Measurements from ENCODE around the gene B4GALT7.
"Not testable (repeated sequence)": the region's sequence is repeated elsewhere in the genome, so short reads cannot be mapped to it uniquely, and the experiment has no call there.

Gene B4GALT7, protein sequence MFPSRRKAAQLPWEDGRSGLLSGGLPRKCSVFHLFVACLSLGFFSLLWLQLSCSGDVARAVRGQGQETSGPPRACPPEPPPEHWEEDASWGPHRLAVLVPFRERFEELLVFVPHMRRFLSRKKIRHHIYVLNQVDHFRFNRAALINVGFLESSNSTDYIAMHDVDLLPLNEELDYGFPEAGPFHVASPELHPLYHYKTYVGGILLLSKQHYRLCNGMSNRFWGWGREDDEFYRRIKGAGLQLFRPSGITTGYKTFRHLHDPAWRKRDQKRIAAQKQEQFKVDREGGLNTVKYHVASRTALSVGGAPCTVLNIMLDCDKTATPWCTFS

DNA sequence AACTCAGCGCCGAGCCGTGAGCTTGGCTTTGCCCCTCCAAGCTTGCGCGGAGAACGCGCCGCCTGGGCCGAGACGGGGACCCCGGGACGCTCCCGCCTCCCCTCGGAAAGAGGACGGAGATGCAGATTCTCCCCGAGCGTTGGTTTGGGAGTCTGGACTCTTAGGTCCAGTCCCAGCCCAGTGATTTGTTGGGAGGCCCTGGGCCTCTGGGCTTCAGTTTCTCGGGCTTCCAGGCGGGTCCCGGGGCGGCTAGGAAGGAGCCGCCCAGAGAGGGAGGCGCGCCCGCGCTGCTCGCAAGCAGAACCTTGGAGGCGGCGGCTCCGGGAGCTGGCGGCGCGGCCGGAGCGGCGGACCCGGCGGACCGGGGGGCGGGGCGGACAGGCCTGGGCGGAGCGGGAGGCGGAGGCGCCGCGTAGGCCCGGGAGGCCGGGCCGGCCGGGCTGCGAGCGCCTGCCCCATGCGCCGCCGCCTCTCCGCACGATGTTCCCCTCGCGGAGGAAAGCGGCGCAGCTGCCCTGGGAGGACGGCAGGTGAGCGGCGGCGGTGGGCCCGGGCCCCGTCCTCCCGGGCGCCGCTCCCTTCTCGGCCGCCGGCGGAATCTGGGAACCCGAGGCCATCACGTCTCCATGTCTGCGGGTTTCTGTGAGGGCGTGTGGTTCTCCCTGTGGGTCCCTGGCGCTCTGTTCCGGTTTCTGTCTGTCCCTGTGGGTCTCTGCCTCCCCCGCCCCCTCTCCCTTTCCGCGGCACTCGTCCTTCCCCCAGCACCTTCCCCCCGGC is at the start of gene B4GALT7:
Gene B4GALT7, plus strand, starts transcription at position 402 of the 777 bp plus-strand sequence. Its CDS starts 79 bp downstream, at position 481.
- peak; percentile 84 for DNase-seq (ENCODE audit: low read depth)

DNA sequence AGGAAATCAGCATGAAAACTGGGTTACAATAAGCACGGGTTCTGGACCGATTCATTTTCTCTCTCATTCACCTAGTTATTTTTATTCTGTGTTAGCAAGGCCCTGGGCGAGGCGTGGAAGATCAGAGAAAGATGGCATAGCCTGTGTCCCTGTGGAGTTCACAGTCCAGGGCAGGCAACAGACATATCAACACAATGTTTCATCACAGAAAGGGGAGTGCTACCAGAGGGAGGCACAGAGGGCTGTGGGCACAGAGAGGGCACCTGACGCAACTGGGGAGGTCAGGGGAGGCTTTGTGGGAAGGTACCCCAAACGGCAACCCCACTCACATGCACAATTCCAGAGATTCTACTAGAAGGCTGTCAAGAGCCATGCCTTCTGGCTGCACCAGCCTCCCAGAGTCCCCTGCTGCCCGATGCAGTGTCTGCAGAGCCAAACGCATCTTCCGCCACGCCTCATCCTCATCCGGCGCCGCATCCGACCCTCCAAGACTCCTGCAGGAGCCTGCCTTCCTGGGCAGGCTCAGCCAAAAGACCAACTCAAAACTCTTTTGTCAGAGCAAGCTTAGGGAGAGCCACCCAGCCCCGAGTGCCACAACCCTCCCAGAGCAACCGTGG is 47.0 kb upstream of the B4GALT7 start:
- no peak for DNase-seq (ENCODE audit: low read depth)

DNA sequence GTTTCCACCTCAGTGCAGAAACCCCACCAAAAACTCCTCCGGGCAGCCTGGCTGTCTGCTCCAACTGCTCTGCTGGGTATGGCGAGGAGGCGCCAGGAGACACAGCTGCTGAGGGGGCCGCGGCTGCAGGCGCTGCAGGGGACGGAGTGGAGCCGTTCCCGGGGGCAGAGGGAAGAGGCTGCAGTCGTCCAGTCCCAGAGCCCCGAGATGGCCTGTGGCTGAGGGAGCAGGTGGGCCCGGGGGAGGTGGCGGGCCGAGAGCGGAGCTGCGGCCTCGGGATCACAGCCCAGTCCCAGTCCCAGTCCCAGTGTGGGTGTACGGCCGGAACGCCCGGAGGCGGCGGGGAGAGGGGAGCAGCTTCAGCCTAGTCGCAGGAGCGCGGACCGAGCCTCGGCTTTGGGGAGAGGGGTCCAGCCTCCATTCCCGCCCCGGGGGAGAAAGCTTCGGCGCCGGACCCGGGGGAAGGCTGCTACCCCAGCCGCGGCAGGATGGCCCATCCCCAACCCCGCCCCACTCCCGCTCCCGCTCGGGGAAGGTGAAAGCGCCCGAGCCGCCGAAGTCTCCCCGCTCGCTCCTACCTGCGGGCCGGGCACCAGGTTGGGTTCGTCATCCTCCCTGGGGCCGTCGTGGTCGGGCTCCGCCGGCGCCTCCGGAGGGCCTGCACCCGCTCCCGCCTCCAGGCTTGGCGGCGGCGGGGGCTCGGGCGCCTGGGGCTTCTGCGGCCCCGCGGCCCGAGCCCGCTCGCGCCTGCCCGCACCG is 46.1 kb upstream of the B4GALT7 start:
- peak; percentile 16 for DNase-seq (ENCODE audit: low read depth)

- peak; percentile 94 for DNase-seq (ENCODE audit: low read depth)
Measured at GRCh38 chr5:177554474-177555111, 45.3 kb upstream of the B4GALT7 start, which contains the start of gene FAM193B. FAM193B (minus strand) TSS chr5:177554563; CDS start chr5:177554458, 105 bp downstream.

DNA sequence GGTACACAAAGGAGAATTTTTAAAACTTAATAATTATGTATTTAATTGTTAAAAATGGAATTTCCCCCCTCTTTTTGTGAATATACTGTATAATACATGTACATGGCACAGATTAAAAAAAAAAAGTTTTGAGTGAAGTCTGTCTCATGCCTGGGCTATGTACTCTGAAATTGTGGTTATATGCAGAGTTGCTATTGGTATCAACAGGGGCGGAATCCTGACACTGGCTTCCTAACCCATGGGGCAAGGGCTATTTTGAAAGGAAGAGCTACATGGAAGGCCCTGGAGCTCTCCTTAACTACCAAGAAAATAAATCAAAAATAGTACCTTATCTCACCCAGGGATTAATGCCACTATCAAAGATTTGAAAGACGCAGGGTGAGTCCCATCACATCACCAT is 44.7 kb upstream of the B4GALT7 start:
- no peak for DNase-seq (ENCODE audit: low read depth)

- DNase-seq (ENCODE audit: low read depth) = no peak
Measured at GRCh38 chr5:177555665-177556064, 44.3 kb upstream of the B4GALT7 start.

DNA sequence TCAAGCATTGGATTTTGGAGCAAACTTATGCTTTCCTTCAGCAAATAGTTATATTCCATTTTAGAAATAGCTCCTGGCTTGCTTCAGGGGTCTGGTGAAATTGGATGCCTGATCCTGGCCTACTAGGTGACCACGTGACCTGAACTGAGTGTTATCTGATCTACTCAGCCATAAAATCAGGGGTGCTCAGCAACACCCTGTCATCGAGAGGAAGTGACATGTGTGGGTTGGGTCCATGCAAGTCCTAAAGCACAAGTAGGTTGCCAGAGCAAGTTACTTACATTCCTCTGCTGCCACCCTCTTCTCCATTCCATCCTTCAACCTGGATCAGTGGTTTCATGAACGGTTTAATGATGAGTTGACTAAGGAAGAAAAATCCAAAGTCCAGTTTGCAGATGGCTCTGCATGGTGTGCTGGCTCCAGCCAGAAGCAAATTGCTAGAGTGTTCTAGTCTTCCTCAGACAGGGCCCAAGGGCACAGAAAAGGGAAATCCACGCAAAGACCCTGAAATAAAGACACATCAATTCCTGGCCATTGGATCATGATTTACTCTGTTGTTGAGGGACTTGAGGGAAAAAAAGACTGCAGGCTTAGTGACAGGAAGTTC is 42.8 kb upstream of the B4GALT7 start:
- DNase-seq (ENCODE audit: low read depth) = no peak

DNA sequence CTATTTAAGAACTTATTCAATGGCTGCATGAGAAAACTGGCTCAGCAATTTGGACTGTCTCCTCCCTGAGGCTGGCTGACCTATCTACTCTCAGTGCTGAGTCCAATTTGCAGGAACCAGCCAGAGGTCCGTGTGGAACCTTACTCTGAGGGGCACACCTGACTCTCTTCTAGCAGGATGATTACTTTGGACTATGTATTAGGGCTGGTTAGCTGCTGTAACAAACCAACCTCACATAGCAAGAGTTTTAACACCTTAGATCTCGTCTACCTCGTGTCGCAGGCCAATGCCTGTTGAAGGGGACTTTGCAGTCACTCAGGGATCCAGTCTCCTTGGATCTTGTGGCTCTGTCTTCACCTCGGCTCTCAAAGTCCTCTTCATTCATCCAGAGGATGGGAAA is 42.1 kb upstream of the B4GALT7 start:
- DNase-seq (ENCODE audit: low read depth) = no peak

GRCh38 chr5:177559446-177559941 is 40.4 kb upstream of the B4GALT7 start:
- not testable (repeated sequence) for DNase-seq (ENCODE audit: low read depth)

DNA sequence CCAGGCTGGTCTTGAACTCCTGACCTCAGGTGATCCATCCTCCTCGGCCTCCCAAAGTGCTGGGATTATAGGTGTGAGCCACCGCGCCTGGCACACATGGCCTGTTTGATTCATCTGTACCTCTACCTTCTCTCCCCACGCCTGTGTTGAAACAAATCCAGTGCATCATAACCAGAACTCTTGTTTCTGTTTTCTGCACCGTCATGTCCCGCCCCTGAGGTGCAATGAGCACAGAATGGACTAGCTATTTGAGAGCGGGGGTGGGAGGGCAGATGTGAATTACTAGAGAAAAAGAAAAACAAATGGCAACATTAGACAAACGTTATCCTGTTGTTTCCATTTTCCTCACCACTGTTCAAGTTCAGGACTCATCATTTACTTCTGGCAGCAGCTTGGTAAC is 34.9 kb upstream of the B4GALT7 start:
- DNase-seq (ENCODE audit: low read depth) = no peak

GRCh38 chr5:177568326-177568725 is 31.6 kb upstream of the B4GALT7 start:
- no peak for DNase-seq (ENCODE audit: low read depth)

DNA sequence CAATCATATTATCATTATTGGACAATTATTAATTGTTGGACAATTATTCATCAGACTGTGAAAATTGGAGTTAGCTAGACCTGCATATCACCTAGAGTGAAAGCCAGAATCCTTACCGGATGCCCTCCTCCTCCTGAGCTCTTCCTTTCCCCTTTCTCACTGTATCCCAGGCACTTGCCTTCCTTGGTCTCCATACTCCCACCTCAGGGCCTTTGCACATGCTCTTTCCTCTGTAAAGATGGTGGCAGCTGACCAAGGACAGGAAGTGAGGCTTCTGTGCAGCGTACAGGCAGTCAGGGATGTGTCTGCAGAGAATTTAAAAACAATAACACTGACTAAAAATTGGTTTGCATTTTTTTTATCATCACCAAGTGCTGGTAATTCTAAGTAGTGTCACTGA is 30.0 kb upstream of the B4GALT7 start:
- no peak for DNase-seq (ENCODE audit: low read depth)

- no peak for DNase-seq (ENCODE audit: low read depth)
Measured at GRCh38 chr5:177575488-177575887, 24.4 kb upstream of the B4GALT7 start.

DNA sequence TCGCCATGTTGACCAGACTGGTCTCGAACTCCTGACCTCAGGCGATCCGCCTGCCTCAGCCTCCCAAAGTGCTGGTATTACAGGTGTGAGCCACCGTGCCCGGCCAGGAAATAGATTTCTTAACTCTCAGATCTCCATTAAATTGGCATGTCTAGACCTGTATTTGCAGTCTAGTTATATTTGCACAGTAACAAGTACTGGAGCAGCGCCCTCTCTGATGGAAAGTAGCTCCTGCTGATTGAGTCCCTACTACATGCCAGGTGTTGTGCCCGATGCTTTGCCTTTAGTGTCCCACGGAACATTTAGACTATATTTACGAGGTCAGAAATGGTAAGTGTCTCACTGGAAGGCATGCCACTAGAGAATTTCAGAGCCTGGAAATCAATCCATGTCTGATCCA is 23.8 kb upstream of the B4GALT7 start:
- DNase-seq (ENCODE audit: low read depth) = no peak

GRCh38 chr5:177578316-177578715 is 21.6 kb upstream of the B4GALT7 start:
- DNase-seq (ENCODE audit: low read depth) = no peak

GRCh38 chr5:177588413-177588909 is 11.5 kb upstream of the B4GALT7 start:
- DNase-seq (ENCODE audit: low read depth) = no peak

DNA sequence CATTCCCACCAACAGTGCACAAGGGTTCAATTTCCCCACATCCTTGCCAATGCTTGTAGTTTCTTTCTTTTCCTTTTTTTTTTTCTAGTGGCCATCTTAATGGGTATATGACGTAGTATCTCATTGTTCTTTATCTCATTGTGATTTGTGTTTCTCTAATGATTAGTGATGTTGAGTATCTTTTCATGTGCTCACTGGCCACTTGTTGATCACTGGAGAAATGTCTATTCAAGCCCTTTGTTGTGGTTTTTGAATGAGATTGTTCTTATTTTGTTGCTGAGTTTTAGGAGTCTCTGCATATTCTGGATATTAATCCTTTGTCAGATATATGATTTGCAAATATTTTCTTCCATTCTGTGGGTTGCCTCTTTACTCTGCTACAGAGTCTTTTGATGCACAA is 9.5 kb upstream of the B4GALT7 start:
- DNase-seq (ENCODE audit: low read depth) = no peak

DNA sequence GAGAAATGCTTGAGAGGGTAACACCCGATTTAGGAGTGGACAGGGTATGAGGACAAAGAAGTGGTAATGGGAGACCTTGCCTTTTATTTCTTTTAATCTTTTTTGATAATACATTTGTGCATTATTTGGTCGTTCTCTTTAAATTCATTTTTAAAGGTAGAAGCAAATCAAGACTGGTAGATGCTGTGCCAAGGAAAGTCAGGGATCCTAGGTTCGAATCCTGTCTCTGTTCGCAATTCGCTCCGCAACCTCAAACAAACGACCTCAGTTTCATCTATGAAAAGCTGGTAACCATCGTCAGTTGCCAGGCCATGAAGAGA is 8.3 kb upstream of the B4GALT7 start:
- DNase-seq (ENCODE audit: low read depth) = no peak

DNA sequence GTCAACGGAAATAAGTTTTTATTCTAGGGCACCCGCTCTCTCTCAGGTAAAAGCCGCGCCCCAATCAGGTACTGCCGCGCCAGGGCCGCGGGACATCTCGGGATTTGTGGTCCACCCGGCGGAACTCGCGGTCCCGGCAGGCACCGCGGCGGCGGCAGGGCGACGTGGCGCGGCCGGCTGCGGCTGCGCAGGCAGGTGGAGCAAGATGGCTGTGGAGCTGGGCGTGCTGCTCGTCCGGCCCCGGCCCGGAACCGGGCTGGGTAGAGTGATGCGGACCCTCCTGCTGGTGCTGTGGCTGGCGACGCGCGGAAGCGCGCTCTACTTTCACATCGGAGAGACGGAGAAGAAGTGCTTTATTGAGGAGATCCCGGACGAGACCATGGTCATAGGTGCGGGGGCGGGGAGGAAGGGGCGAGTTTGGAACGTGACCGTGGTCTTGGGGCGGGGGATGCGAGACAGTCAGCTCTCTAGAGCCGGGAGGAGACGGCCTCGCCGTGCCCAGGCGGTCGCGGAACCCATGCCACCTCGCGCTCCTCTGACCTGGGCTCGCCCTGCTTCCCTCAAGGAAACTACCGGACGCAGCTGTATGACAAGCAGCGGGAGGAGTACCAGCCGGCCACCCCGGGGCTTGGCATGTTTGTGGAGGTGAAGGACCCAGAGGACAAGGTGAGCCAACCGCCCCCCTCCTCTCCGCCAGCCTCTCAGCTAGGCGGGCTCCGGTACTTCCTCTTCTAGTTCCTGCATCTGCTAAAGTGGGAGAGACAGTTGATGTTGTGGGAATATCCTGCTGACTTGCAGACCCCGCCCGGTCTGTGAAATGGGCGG is 7.7 kb upstream of the B4GALT7 start, which contains the start of gene TMED9:
Gene TMED9, plus strand, starts transcription at position 194 of the 825 bp plus-strand sequence. Its CDS starts 12 bp downstream, at position 206.
- DNase-seq (ENCODE audit: low read depth) = peak; percentile 87

DNA sequence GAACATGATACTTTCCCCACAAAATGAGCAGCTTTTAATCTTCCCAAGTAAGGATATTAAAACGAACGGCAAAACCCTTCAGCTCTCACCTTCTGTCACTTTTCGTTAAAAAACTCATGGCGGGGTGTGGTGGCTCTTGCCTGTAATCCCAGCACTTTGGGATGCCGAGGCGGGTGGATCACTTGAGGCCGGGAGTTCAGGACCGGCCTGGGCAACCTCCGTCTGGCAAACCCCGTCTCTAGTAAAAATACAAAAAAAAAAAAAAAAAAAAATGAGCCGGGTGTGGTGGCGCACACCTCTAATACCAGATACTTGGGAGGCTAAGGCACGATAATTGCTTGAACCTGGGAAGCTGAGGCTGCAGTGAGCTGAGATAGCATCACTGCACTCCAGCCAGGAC is 7.0 kb upstream of the B4GALT7 start:
- no peak for DNase-seq (ENCODE audit: low read depth)

Data from activated T-cell treated with anti-CD3 and anti-CD28 coated beads for 24 hours (primary cell).